Sigmoid colon (tissue), 7 donors: ENCODE measurements around the gene TBX4. TPM values are rescaled to one million over a fixed set of nuclear protein-coding genes. Genes with fewer than 3 reads are reported as not detected.

Source experiments
- DNase-seq: peaks from one replicate; pipeline ENCODE4 v3.0.0-alpha.2; 2019
- H3K27ac ChIP-seq, 4 donors: fragments of 200-600 bp; sonication (generic); one replicate each; pipeline ENCODE4 v1.5.1; 2016 to 2019; ENCODE audit warnings: mild to moderate bottlenecking in 1 of 4
- H3K27me3 ChIP-seq, 3 donors: fragments of 200-600 bp; sonication (generic); one replicate each; pipeline ENCODE4 v1.5.1; 2019; ENCODE audit warnings: mild to moderate bottlenecking in 1 of 3
- H3K36me3 ChIP-seq, 4 donors: fragments of 200-600 bp; sonication (generic); one replicate each; pipeline ENCODE4 v1.5.1; 2016 to 2019
- H3K4me1 ChIP-seq, 4 donors: fragments of 200-600 bp; sonication (generic); one replicate each; pipeline ENCODE4 v1.5.1; 2017 to 2019
- H3K4me3 ChIP-seq, 4 donors: fragments of 200-600 bp; sonication (generic); one replicate each; pipeline ENCODE4 v1.5.1; 2017 to 2019; ENCODE audit warnings: mild to moderate bottlenecking in 2 of 4, moderate library complexity in 1 of 4
- H3K9me3 ChIP-seq, 4 donors: fragments of 200-600 bp in 3 of 4; sonication (generic) in 3 of 4; one replicate each; pipeline versions ENCODE4 v1.5.1 to v1.6.1; 2013 to 2019
- CTCF ChIP-seq, 4 experiments: fragments of 450-650 bp in 3 of 4; fragments of 200-600 bp in 1 of 4; IDR thresholded peaks; one replicate each; pipeline ENCODE4 v1.5.1; 2016 to 2019; ENCODE audit warnings: antibody characterized with exemption in 4 of 4, mild to moderate bottlenecking in 3 of 4, moderate library complexity in 2 of 4
- EP300 ChIP-seq, 4 donors: sonication (generic); formaldehyde crosslinking; IDR thresholded peaks; one replicate each; pipeline ENCODE4 v1.6.1; 2017; ENCODE audit warnings: antibody characterized with exemption in 4 of 4
- POLR2A ChIP-seq, 2 donors: fragments of 450-650 bp; IDR thresholded peaks; one replicate each; pipeline ENCODE4 v1.6.1; 2016; ENCODE audit warnings: antibody characterized with exemption in 2 of 2, mild to moderate bottlenecking in 2 of 2, moderate library complexity in 2 of 2
- POLR2AphosphoS5 ChIP-seq, 4 donors: sonication (generic); formaldehyde crosslinking; IDR thresholded peaks; one replicate each; pipeline ENCODE4 v1.6.1; 2017; ENCODE audit warnings: antibody characterized with exemption in 4 of 4
- WGBS, 2 donors: extraction: QIAGEN DNeasy Blood & Tissue Kit; methylation state at CpG; one replicate each; pipeline ENCODE4 v1.1.7; 2013; 5-methylcytosine and 5-hydroxymethylcytosine counted together
- intact Hi-C: fragments of 100-400 bp; cut with DNase I; formaldehyde crosslinking; loops from one replicate; pipeline ENCODE4 v1.15.1; 2023
- polyA plus RNA-seq, 3 donors: library from polyadenylated mRNA; stranded (reverse); fragments of 200-250 nt; gene quantifications; one replicate each; pipeline ENCODE4 v1.2.3, GENCODE V29; 2013
- total RNA-seq, 4 donors: library from RNA; depleted of rRNA; stranded (reverse); fragments of >200 nt; gene quantifications; one replicate each; pipeline ENCODE4 v1.1.0, GENCODE V29; 2016
- donor health status: healthy with polysubstance abuse.
- donor health status: Bipolar disorder and iron deficiency.
- donor health status: healthy.

Gene TBX4
- total and polyA plus RNA-seq, 7 donors: not detected

- peak; percentile 33 for DNase-seq
- Histone ChIP-seq H3K36me3 (no peaks in the 10 kb centered on the region), H3K4me3 (peak overlapping the region in 1 of 4 donors; percentile 28), H3K4me1 (peaks cover 0 to 39% (median 25%) of the 10 kb centered on the region in 4 donors), H3K27ac (no peak overlapping the region), H3K9me3 (no peaks in the 10 kb centered on the region), H3K27me3 (peaks cover 60 to 100% (median 82%) of the 10 kb centered on the region in 3 donors)
- intact Hi-C loops: no loop called here
- no peak for TF ChIP-seq EP300 (IDR thresholded peaks at IDR 0.05)
- TF ChIP-seq POLR2A (IDR thresholded peaks at IDR 0.05): no peak
- TF ChIP-seq POLR2AphosphoS5 (IDR thresholded peaks at IDR 0.05): no peak
- TF ChIP-seq CTCF (IDR thresholded peaks at IDR 0.05): no peak
- 33 to 73% methylated on average over 45 of the region's 45 CpGs for WGBS, 2 donors
Observed at GRCh38 chr17:61456688-61457225, 4.5 kb downstream of the TBX4 start.

GRCh38 chr17:61457226-61457983 lies 5.2 kb downstream of the TBX4 start:
- Histone ChIP-seq H3K27ac (no peak overlapping the region), H3K9me3 (no peaks in the 10 kb centered on the region), H3K4me3 (peak overlapping the region in 2 of 4 donors; percentile 21 to 28), H3K4me1 (peaks cover 0 to 39% (median 22%) of the 10 kb centered on the region in 4 donors), H3K27me3 (peaks cover 57 to 100% (median 82%) of the 10 kb centered on the region in 3 donors), H3K36me3 (no peaks in the 10 kb centered on the region)
- DNase-seq: peak; percentile 56
- intact Hi-C loops: no loop called here
- TF ChIP-seq POLR2AphosphoS5 (IDR thresholded peaks at IDR 0.05) (no peak), CTCF (IDR thresholded peaks at IDR 0.05) (no peak), EP300 (IDR thresholded peaks at IDR 0.05) (no peak), POLR2A (IDR thresholded peaks at IDR 0.05) (no peak)
- WGBS, 2 donors: 30 to 75% methylated on average over 39 of the region's 39 CpGs

- TF ChIP-seq CTCF (IDR thresholded peaks at IDR 0.05): no peak
- TF ChIP-seq EP300 (IDR thresholded peaks at IDR 0.05): no peak
- no peak for TF ChIP-seq POLR2AphosphoS5 (IDR thresholded peaks at IDR 0.05)
- TF ChIP-seq POLR2A (IDR thresholded peaks at IDR 0.05): no peak
- intact Hi-C loops: no loop called here
- no peaks in the 10 kb centered on the region for H3K9me3 ChIP-seq
- DNase-seq: peak; percentile 15
- H3K4me1 ChIP-seq: peaks cover 0 to 39% (median 20%) of the 10 kb centered on the region in 4 donors
- H3K4me3 ChIP-seq: peak overlapping the region in 1 of 4 donors; percentile 28
- 34 to 63% methylated on average over 14 of the region's 14 CpGs for WGBS, 2 donors
- H3K27ac ChIP-seq: no peak overlapping the region
- H3K27me3 ChIP-seq: peaks cover 57 to 100% (median 85%) of the 10 kb centered on the region in 3 donors
- H3K36me3 ChIP-seq: no peaks in the 10 kb centered on the region
Observed at GRCh38 chr17:61458000-61458399, 5.8 kb downstream of the TBX4 start.

GRCh38 chr17:61458421-61459141 lies 6.4 kb downstream of the TBX4 start:
- TF ChIP-seq POLR2AphosphoS5 (IDR thresholded peaks at IDR 0.05) (no peak), CTCF (IDR thresholded peaks at IDR 0.05) (no peak), EP300 (IDR thresholded peaks at IDR 0.05) (no peak)
- DNase-seq: peak; percentile 20
- Histone ChIP-seq H3K4me1 (peaks cover 0 to 39% (median 20%) of the 10 kb centered on the region in 4 donors), H3K9me3 (no peaks in the 10 kb centered on the region), H3K27me3 (peaks cover 57 to 100% (median 90%) of the 10 kb centered on the region in 3 donors), H3K4me3 (no peak overlapping the region), H3K27ac (no peak overlapping the region), H3K36me3 (no peaks in the 10 kb centered on the region)
- intact Hi-C loops: no loop called here
- WGBS, 2 donors: 40 to 81% methylated on average over 5 of the region's 5 CpGs
